WERI-Rb-1 (cell line): Measurements from ENCODE around the gene UTF1.

Experiments used
- DNase-seq: peaks from one replicate; pipeline ENCODE4 v3.0.0-alpha.2; 2020
- H3K27ac ChIP-seq: fragments of 250-450 bp; sonication (Bioruptor Pico); 2 replicates; pipeline ENCODE4 v1.5.1; 2020; ENCODE audit warnings: mild to moderate bottlenecking, moderate library complexity
- H3K27me3 ChIP-seq: fragments of 250-450 bp; sonication (Bioruptor Pico); 2 replicates; pipeline ENCODE4 v1.5.1; 2021; ENCODE audit warnings: mild to moderate bottlenecking, low read depth, moderate library complexity; ENCODE audit not compliant: insufficient read depth, severe bottlenecking
- H3K36me3 ChIP-seq: fragments of 250-450 bp; sonication (Bioruptor Pico); 2 replicates; pipeline ENCODE4 v1.5.1; 2020; ENCODE audit warnings: mild to moderate bottlenecking, moderate library complexity
- H3K4me3 ChIP-seq: 2 replicates; pipeline ENCODE4 v1.5.1; 2011; ENCODE audit warnings: low read depth, mild to moderate bottlenecking, control low read depth, low read length
- H3K9me3 ChIP-seq: fragments of 250-450 bp; sonication (Bioruptor Pico); 2 replicates; pipeline ENCODE4 v1.5.1; 2021; ENCODE audit warnings: mild to moderate bottlenecking, moderate library complexity; ENCODE audit not compliant: severe bottlenecking
- TF ChIP-seq, protein P1 (sequence below): IDR thresholded peaks from 2 replicates; pipeline ENCODE4 v1.5.1; 2011; ENCODE audit warnings: low read depth, mild to moderate bottlenecking, control low read depth, inconsistent platforms, low read length

UTF1 gene

DNA sequence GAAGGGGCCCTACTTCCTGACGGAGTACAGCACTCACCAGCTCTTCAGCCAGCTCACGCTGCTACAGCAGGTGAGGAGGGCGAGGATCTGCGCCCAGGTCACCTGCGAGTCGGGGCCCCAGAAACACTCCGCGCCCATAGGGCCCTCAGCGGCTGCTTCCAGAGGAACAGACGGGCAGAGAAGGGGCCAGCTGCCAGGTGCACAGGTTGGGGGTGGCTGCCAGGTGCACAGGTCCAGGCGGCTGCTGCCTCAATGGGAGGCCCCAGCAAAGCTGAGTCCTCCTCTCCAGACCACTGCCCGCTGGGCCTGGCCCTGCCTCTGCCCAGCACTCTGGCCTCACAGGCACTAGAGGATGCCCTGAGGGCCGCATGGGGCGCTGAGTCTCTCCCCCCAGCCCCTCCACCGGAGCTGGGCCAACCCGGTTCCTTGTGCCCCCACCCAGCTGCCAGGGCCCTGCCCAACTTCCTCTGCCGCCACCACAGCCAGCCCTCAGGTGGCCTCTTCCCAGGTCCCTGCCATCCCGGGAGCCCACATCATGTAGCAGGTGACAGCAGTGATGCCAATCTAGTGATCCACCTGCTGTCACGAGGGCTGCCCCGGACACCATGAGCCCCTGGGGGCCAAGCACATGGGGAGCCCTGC lies 17.0 kb upstream of the UTF1 start:
- no peak overlapping the region for H3K27ac ChIP-seq
- TF ChIP-seq, protein P1, sequence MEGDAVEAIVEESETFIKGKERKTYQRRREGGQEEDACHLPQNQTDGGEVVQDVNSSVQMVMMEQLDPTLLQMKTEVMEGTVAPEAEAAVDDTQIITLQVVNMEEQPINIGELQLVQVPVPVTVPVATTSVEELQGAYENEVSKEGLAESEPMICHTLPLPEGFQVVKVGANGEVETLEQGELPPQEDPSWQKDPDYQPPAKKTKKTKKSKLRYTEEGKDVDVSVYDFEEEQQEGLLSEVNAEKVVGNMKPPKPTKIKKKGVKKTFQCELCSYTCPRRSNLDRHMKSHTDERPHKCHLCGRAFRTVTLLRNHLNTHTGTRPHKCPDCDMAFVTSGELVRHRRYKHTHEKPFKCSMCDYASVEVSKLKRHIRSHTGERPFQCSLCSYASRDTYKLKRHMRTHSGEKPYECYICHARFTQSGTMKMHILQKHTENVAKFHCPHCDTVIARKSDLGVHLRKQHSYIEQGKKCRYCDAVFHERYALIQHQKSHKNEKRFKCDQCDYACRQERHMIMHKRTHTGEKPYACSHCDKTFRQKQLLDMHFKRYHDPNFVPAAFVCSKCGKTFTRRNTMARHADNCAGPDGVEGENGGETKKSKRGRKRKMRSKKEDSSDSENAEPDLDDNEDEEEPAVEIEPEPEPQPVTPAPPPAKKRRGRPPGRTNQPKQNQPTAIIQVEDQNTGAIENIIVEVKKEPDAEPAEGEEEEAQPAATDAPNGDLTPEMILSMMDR = no peak
- no peaks in the 10 kb centered on the region for H3K27me3 ChIP-seq
- H3K4me3 ChIP-seq = no peak overlapping the region
- no peaks in the 10 kb centered on the region for H3K36me3 ChIP-seq
- H3K9me3 ChIP-seq = no peaks in the 10 kb centered on the region
- DNase-seq = no peak

GRCh38 chr10:133213641-133214467 lies 16.2 kb upstream of the UTF1 start:
- Histone ChIP-seq H3K9me3 (no peaks in the 10 kb centered on the region), H3K27ac (no peak overlapping the region), H3K36me3 (no peaks in the 10 kb centered on the region), H3K4me3 (no peak overlapping the region), H3K27me3 (no peaks in the 10 kb centered on the region)
- no peak for DNase-seq
- TF ChIP-seq, protein P1 = no peak

GRCh38 chr10:133214468-133215410 lies 15.3 kb upstream of the UTF1 start:
- no peak for DNase-seq
- Histone ChIP-seq H3K27me3 (no peaks in the 10 kb centered on the region), H3K9me3 (no peaks in the 10 kb centered on the region), H3K27ac (no peak overlapping the region), H3K4me3 (no peak overlapping the region), H3K36me3 (no peaks in the 10 kb centered on the region)
- TF ChIP-seq, protein P1 = no peak

- DNase-seq = no peak
- TF ChIP-seq, protein P1 = no peak
- Histone ChIP-seq H3K27me3 (no peaks in the 10 kb centered on the region), H3K36me3 (no peaks in the 10 kb centered on the region), H3K4me3 (no peak overlapping the region), H3K9me3 (no peaks in the 10 kb centered on the region), H3K27ac (no peak overlapping the region)
Observed at GRCh38 chr10:133215586-133215985, 14.4 kb upstream of the UTF1 start.

GRCh38 chr10:133216776-133217175 lies 13.2 kb upstream of the UTF1 start:
- H3K9me3 ChIP-seq = no peaks in the 10 kb centered on the region
- no peak overlapping the region for H3K27ac ChIP-seq
- H3K27me3 ChIP-seq = no peaks in the 10 kb centered on the region
- TF ChIP-seq, protein P1 = no peak
- H3K36me3 ChIP-seq = no peaks in the 10 kb centered on the region
- no peak overlapping the region for H3K4me3 ChIP-seq
- DNase-seq = no peak
